Measurements from ENCODE around the gene SNPH.
A peak's percentile ranks its signal among the peaks of the same experiment; 100 is the strongest.

SNPH gene

GRCh38 chr20:1313236-1313964 is 47.3 kb downstream of the SNPH start:
- H3K4me3 ChIP-seq (ENCODE audit: low read depth, low read length): peak overlapping the region; percentile 28
- peak; percentile 39 for DNase-seq (ENCODE audit: low read depth)
- in situ Hi-C loops (cut with HindIII; ENCODE audit: low sequenced_read_pairs): no loop called here
- peak; percentile 97 for TF ChIP-seq CTCF (IDR thresholded peaks at IDR 0.05; ENCODE audit: low read depth, low read length, missing control alignments)

GRCh38 chr20:1315804-1316203 is 49.7 kb downstream of the SNPH start:
- DNase-seq (ENCODE audit: low read depth): no peak
- no peak for TF ChIP-seq CTCF (IDR thresholded peaks at IDR 0.05; ENCODE audit: low read depth, low read length, missing control alignments)
- in situ Hi-C loops (cut with HindIII; ENCODE audit: low sequenced_read_pairs): no loop called here
- H3K4me3 ChIP-seq (ENCODE audit: low read depth, low read length): no peak overlapping the region

GRCh38 chr20:1317545-1318255 is 51.6 kb downstream of the SNPH start:
- no peak for TF ChIP-seq CTCF (IDR thresholded peaks at IDR 0.05; ENCODE audit: low read depth, low read length, missing control alignments)
- in situ Hi-C loops (cut with HindIII; ENCODE audit: low sequenced_read_pairs): no loop called here
- DNase-seq (ENCODE audit: low read depth): no peak

GRCh38 chr20:1319051-1319450 is 53.0 kb downstream of the SNPH start:
- in situ Hi-C loops (cut with HindIII; ENCODE audit: low sequenced_read_pairs): no loop called here
- TF ChIP-seq CTCF (IDR thresholded peaks at IDR 0.05; ENCODE audit: low read depth, low read length, missing control alignments): no peak
- H3K4me3 ChIP-seq (ENCODE audit: low read depth, low read length): no peak overlapping the region
- DNase-seq (ENCODE audit: low read depth): no peak

More at GRCh38 chr20:1317545-1318255, 51.6 kb downstream of the SNPH start:
- H3K4me3 ChIP-seq (ENCODE audit: low read depth, low read length): no peak overlapping the region

GRCh38 chr20:1319462-1319861 is 53.4 kb downstream of the SNPH start:
- TF ChIP-seq CTCF (IDR thresholded peaks at IDR 0.05; ENCODE audit: low read depth, low read length, missing control alignments): no peak
- in situ Hi-C loops (cut with HindIII; ENCODE audit: low sequenced_read_pairs): no loop called here
- no peak overlapping the region for H3K4me3 ChIP-seq (ENCODE audit: low read depth, low read length)
- no peak for DNase-seq (ENCODE audit: low read depth)

- in situ Hi-C loops (cut with HindIII; ENCODE audit: low sequenced_read_pairs): loop anchor here (5.0 kb wide), 1 partner anchor 117 kb away; no protein-coding TSS in a partner anchor
- no peak for TF ChIP-seq CTCF (IDR thresholded peaks at IDR 0.05; ENCODE audit: low read depth, low read length, missing control alignments)
- no peak overlapping the region for H3K4me3 ChIP-seq (ENCODE audit: low read depth, low read length)
- DNase-seq (ENCODE audit: low read depth): no peak
Measured at GRCh38 chr20:1320016-1320415, 53.9 kb downstream of the SNPH start.
